Measurements from ENCODE around the gene APOBEC3G. TPM values are rescaled to one million over a fixed set of nuclear protein-coding genes. Genes with fewer than 3 reads are reported as not detected.

The APOBEC3G gene
- total and polyA plus RNA-seq, 12 donors = 1.9 to 17.7 (median 3.1) TPM

DNA sequence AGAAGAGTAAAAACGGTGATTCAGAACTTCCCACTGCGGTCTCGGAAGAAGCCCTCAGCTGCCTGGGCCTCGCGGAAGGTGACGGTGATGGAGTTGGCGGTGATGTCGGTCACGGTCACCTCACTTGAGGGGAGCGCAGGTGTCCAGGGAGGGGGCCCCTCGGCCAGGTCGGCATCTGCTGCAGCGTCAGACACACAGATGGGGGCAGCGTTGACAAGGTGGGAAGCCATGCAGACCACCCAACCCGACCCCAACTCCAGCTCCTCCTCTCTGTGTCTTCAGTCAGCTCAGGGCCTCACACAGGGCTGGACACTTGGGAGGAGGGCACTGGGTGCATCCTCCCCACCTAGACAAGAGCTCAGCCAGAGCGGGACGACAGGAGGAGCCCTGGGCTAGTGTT is 56.8 kb downstream of the APOBEC3G start:
- DNase-seq = no peak
- 90% methylated on average over 17 of the region's 17 CpGs for WGBS, 2 donors
- H3K27ac ChIP-seq = no peak overlapping the region
- no peak overlapping the region for H3K4me3 ChIP-seq
- intact Hi-C loops (cut with DNase I) = loop anchor here in 2 of 10 donors (10.0 kb wide), 2 partner anchors 259 to 359 kb away; partner anchors contain the start of gene CBX6 (in 1 of the 2)
- H3K27me3 ChIP-seq = no peaks in the 10 kb centered on the region
- peak in 1 of 8 donors; percentile 16 for ATAC-seq
- H3K4me1 ChIP-seq = peaks cover 4 to 33% (median 19%) of the 10 kb centered on the region in 9 donors
- peaks cover 0 to 71% (median 3%) of the 10 kb centered on the region in 9 donors for H3K36me3 ChIP-seq
- TF ChIP-seq, protein P1, sequence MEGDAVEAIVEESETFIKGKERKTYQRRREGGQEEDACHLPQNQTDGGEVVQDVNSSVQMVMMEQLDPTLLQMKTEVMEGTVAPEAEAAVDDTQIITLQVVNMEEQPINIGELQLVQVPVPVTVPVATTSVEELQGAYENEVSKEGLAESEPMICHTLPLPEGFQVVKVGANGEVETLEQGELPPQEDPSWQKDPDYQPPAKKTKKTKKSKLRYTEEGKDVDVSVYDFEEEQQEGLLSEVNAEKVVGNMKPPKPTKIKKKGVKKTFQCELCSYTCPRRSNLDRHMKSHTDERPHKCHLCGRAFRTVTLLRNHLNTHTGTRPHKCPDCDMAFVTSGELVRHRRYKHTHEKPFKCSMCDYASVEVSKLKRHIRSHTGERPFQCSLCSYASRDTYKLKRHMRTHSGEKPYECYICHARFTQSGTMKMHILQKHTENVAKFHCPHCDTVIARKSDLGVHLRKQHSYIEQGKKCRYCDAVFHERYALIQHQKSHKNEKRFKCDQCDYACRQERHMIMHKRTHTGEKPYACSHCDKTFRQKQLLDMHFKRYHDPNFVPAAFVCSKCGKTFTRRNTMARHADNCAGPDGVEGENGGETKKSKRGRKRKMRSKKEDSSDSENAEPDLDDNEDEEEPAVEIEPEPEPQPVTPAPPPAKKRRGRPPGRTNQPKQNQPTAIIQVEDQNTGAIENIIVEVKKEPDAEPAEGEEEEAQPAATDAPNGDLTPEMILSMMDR (IDR thresholded peaks at IDR 0.05) = no peak
- H3K9me3 ChIP-seq = no peaks in the 10 kb centered on the region

DNA sequence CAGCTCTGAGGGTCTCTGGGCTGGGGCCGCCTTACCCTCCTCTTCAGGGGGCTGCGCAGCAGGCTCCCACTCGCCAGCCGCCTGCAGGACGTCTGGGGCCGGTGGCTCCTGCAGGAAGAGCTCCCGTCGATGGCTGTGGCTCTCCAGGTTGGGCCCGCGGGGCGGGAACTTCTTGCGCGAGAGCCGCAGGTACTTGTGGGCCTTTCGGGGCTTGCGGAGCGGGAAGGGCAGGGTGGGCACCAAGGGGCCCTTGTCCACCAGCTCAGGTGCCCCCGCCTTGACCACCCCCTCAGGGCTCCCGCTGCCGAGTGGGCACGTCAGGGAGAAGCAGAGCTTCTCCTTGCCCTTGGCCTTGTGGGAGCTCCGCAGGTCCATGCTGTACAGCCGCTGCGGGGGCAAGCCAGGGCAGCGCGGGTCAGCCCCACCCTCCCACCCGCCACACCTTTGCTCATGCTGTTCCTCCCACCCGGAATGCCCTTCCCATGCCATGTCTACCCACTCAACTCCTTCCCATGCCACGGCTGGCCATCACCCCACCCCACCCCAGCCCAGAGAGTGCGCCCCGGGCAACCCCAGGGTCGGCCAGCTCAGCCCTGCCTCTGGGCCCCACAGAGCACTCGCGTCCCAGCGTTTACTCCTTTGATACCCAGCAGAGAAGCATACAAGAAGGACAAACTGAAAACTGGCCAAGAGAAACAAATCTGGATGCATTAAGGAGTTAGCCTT is 57.5 kb downstream of the APOBEC3G start:
- H3K4me1 ChIP-seq = peaks cover 4 to 33% (median 19%) of the 10 kb centered on the region in 9 donors
- TF ChIP-seq, protein P1 (IDR thresholded peaks at IDR 0.05) = no peak
- H3K36me3 ChIP-seq = peaks cover 0 to 74% (median 3%) of the 10 kb centered on the region in 9 donors
- WGBS, 2 donors = 88 to 91% methylated on average over 35 of the region's 35 CpGs
- no peak overlapping the region for H3K27ac ChIP-seq
- no peaks in the 10 kb centered on the region for H3K27me3 ChIP-seq
- H3K9me3 ChIP-seq = no peaks in the 10 kb centered on the region
- intact Hi-C loops (cut with DNase I) = loop anchor here in 2 of 10 donors (10.0 kb wide), 2 partner anchors 260 to 360 kb away; partner anchors contain the start of gene CBX6 (in 1 of the 2)
- no peak for DNase-seq
- peak in 3 of 8 donors; percentile 10 to 16 (median 12) for ATAC-seq
- no peak overlapping the region for H3K4me3 ChIP-seq

DNA sequence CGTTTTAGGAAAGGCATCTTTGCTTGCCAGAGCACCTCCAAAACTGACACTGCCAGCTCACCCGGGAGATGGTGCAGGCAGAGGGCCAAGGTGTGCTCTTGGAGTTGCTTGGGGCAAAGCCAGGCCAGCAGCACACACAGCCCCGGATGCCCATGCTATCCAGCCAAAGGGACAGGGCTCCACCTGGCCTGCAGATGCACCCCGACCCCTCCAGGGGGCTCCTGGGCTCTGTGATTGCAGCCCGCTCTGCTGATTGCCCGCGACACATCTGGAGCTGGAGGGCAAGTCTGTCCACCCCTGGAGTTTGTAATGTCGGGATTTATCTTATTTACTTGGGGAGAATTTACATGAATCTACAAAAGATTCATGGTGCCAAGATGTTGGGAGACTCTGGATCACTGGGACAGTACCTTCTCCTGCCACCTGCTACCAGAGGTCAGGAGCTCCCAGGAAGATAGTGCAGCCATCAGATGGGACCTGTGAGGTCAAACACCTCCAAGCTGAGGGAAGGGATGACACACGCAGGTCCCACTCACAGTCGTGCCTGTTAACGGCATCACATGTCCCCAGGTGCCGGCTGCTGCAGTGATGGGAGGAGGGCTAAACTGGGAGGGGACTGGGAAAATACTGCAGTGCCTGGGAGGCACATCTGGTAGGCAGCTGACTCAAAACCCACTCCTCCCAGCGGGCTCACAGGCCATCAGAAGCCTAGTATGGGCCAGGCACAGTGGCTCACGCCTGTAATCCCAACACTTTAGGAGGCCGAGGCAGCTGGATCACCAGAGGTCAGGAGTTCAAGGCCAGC is 58.2 kb downstream of the APOBEC3G start:
- peaks cover 4 to 33% (median 19%) of the 10 kb centered on the region in 9 donors for H3K4me1 ChIP-seq
- no peaks in the 10 kb centered on the region for H3K9me3 ChIP-seq
- H3K27ac ChIP-seq = no peak overlapping the region
- 48 to 49% methylated on average over 15 of the region's 15 CpGs for WGBS, 2 donors
- DNase-seq (peak; percentile 47 to 56), ATAC-seq (peak; percentile 30 to 83 (median 64))
- H3K27me3 ChIP-seq = no peaks in the 10 kb centered on the region
- H3K36me3 ChIP-seq = peaks cover 0 to 70% (median 3%) of the 10 kb centered on the region in 9 donors
- H3K4me3 ChIP-seq = no peak overlapping the region
- TF ChIP-seq, protein P1 (IDR thresholded peaks at IDR 0.05) = peak; percentile 19 to 63 (median 52)
- intact Hi-C loops (cut with DNase I) = loop anchor here in 2 of 10 donors (10.0 kb wide), 2 partner anchors 260 to 360 kb away; partner anchors contain the start of gene CBX6 (in 1 of the 2)

DNA sequence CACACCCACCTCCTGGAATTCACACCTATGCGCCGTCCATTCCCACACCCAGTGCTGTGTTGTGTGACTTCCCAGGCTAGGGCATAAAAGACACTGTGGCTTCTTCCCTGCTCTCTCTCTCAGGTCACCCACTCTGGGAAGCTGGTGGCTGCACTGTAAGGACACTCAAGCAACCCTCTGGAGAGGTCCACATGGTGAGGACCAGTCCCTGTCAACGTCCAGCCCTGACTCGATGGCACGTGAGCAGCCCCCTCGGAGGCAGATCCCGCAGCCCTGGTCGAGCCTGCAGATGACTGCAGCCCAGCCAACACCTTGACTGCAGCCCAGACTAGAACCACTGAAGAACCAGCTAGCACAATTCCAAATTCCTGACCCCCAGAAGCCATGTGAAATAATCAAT is 59.2 kb downstream of the APOBEC3G start:
- Histone ChIP-seq H3K4me1 (peaks cover under 1 to 25% (median 9%) of the 10 kb centered on the region in 9 donors), H3K27ac (no peak overlapping the region), H3K36me3 (peaks cover 0 to 78% (median 3%) of the 10 kb centered on the region in 9 donors), H3K9me3 (no peaks in the 10 kb centered on the region), H3K4me3 (no peak overlapping the region), H3K27me3 (no peaks in the 10 kb centered on the region)
- intact Hi-C loops (cut with DNase I) = loop anchor here in 2 of 10 donors (10.0 kb wide), 2 partner anchors 262 to 362 kb away; partner anchors contain the start of gene CBX6 (in 1 of the 2)
- ATAC-seq (no peak), DNase-seq (no peak)
- WGBS, 2 donors = 88 to 89% methylated on average over 8 of the region's 8 CpGs
- TF ChIP-seq, protein P1 (IDR thresholded peaks at IDR 0.05) = no peak
